Measurements from ENCODE around the gene OTUD7B. TPM values are rescaled to one million over a fixed set of nuclear protein-coding genes. Genes with fewer than 3 reads are reported as not detected.
A peak's percentile ranks its signal among the peaks of the same experiment; 100 is the strongest.

OTUD7B gene
- total RNA-seq, 2 experiments from 2014 or later: 2.0 to 2.9 TPM

DNA sequence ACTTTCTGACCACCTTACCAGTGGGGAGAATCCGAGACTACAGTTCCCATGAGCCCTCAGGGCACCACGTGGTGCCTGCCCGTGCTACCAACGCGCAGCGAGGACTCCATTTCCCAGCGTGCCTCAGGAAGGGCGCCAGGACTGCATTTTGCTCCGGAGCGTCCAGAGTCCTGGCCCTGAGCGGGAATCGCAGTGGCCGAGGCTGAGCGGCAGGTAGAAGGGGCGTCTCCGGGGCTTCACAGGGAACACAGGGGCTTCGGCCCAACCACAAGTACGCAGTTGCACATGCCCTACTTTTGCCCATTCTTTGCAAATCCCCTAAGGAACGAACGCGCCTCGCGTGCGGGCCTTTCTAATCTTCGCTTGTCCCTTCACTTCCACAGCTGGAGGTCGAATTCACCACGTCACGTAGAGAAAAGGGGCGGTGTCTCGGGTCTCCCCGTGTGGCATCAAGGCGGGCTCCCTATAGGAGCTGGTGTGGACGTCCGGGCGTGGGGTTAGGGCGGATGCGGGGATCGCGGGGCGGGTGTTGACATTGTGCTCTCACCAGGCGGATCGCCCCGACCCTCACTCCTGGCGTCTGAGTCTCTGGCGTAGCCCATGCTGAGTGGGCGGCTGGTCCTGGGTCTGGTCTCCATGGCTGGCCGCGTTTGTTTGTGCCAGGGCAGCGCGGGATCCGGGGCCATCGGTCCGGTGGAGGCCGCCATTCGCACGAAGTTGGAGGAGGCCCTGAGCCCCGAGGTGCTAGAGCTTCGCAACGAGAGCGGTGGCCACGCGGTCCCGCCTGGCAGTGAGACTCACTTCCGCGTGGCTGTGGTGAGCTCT lies 110.9 kb downstream of the OTUD7B start, which contains the start of gene BOLA1:
Gene BOLA1 (plus strand): TSS at position 109 of the 825 bp plus-strand sequence. CDS start 492 bp downstream, at position 601.
- TF ChIP-seq, protein P1, sequence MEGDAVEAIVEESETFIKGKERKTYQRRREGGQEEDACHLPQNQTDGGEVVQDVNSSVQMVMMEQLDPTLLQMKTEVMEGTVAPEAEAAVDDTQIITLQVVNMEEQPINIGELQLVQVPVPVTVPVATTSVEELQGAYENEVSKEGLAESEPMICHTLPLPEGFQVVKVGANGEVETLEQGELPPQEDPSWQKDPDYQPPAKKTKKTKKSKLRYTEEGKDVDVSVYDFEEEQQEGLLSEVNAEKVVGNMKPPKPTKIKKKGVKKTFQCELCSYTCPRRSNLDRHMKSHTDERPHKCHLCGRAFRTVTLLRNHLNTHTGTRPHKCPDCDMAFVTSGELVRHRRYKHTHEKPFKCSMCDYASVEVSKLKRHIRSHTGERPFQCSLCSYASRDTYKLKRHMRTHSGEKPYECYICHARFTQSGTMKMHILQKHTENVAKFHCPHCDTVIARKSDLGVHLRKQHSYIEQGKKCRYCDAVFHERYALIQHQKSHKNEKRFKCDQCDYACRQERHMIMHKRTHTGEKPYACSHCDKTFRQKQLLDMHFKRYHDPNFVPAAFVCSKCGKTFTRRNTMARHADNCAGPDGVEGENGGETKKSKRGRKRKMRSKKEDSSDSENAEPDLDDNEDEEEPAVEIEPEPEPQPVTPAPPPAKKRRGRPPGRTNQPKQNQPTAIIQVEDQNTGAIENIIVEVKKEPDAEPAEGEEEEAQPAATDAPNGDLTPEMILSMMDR (IDR thresholded peaks at IDR 0.05): no peak
- peak within 1 kb of the TSS; percentile 91 for H3K27ac Mint-ChIP-seq
- CTCF ChIA-PET: interaction anchor here (1.3 kb wide), 1 partner anchor 12 kb away, joined by 4 read pairs; a partner anchor contains a TSS
- H3K9me3 Mint-ChIP-seq: no peaks in the 10 kb centered on the region
- Histone ChIP-seq H3K27me3 (ENCODE audit: control insufficient read depth in 1 of 2, insufficient read depth in 2 of 2, low read length in 2 of 2) (no peaks in the 10 kb centered on the region), H3K27ac (ENCODE audit: low read depth in 1 of 2, low read length in 2 of 2) (peak within 1 kb of the TSS; percentile 73 to 86), H3K9me3 (ENCODE audit: control insufficient read depth in 1 of 2, insufficient read depth in 1 of 2, low read length in 2 of 2) (no peaks in the 10 kb centered on the region), H3K36me3 (ENCODE audit: insufficient read depth, low read length) (peaks cover 2% of the 10 kb centered on the region), H3K4me1 (ENCODE audit: insufficient read depth, low read length) (peaks cover 13% of the 10 kb centered on the region), H3K4me3 (ENCODE audit: low read length) (peak within 1 kb of the TSS; percentile 84)
- H3K36me3 Mint-ChIP-seq (ENCODE audit: low read depth): peaks cover 8% of the 10 kb centered on the region
- DNase-seq (peak; percentile 62 to 91 (median 75)), ATAC-seq (ENCODE audit: poor library complexity) (peak; percentile 96)
- intact Hi-C loops (cut with DNase I, micrococcal nuclease): loop anchor here (1.0 to 2.0 kb wide), 3 partner anchors 11 to 28 kb away; partner anchors contain the start of gene SF3B4 (in 2 of the 2)
- H3K27me3 Mint-ChIP-seq: no peaks in the 10 kb centered on the region
- POLR2A ChIA-PET: interaction anchor here (0.6 to 3.4 kb wide), 10 partner anchors 12 to 287 kb away, joined by 3 to 124 read pairs (median 3); partner anchors contain the start of genes OTUD7B, SF3B4 and VPS45
- H3K4me1 Mint-ChIP-seq (ENCODE audit: low read depth): peaks cover 21% of the 10 kb centered on the region
- peak within 1 kb of the TSS; percentile 93 for H3K4me3 Mint-ChIP-seq

DNA sequence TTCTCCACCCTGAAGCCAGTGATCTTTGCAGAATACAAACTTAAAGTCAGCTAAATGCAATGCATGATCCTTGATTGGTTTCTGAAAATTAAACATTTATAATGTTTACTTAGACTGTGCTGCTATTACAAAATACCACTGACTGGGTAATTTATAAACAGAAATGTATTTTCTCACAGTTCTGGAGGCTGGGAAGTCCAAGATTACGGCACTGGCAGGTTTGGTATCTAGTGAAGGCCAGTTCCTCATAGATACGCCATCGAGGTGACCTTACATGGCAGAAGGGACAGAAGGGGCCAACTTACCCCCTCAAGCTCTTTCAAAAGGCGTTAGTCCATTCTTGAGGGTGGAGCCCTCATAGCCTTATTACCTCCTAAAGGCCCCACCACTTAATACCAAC lies 114.0 kb downstream of the OTUD7B start:
- Histone ChIP-seq H3K27me3 (ENCODE audit: control insufficient read depth in 1 of 2, insufficient read depth in 2 of 2, low read length in 2 of 2) (no peaks in the 10 kb centered on the region), H3K27ac (ENCODE audit: low read depth in 1 of 2, low read length in 2 of 2) (no peak overlapping the region), H3K4me3 (ENCODE audit: low read length) (no peak overlapping the region), H3K4me1 (ENCODE audit: insufficient read depth, low read length) (peaks cover 13% of the 10 kb centered on the region), H3K9me3 (ENCODE audit: control insufficient read depth in 1 of 2, insufficient read depth in 1 of 2, low read length in 2 of 2) (no peaks in the 10 kb centered on the region), H3K36me3 (ENCODE audit: insufficient read depth, low read length) (no peaks in the 10 kb centered on the region)
- Mint-ChIP-seq H3K27me3 (no peaks in the 10 kb centered on the region), H3K4me3 (no peak overlapping the region), H3K36me3 (ENCODE audit: low read depth) (peaks cover 8% of the 10 kb centered on the region), H3K4me1 (ENCODE audit: low read depth) (peaks cover 21% of the 10 kb centered on the region), H3K27ac (no peak overlapping the region), H3K9me3 (no peaks in the 10 kb centered on the region)
- ChIA-PET POLR2A (interaction anchor here (1.8 kb wide), 1 partner anchor 9 kb away, joined by 11 read pairs; a partner anchor contains a TSS), CTCF (interaction anchor here (1.5 kb wide), 1 partner anchor 8 kb away, joined by 6 read pairs; a partner anchor contains a TSS)
- intact Hi-C loops (cut with DNase I, micrococcal nuclease): no loop called here
- TF ChIP-seq, protein P1 (IDR thresholded peaks at IDR 0.05): no peak
- ATAC-seq (ENCODE audit: poor library complexity): no peak
- no peak for DNase-seq

DNA sequence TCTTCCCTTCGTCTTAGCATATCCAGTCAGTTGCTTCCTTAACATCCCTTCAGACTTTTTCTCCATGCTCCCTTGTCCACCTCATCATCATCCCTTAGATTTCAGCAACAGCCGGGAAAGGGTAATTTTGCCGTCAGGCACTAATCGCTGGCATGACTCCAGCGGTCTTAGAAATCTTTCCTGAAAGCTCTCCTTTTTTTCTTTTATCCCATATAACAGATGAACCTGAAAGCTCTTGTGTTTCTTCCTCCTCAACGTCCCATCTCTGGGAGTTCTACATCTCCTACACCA lies 121.6 kb downstream of the OTUD7B start:
- DNase-seq: no peak
- H3K4me1 Mint-ChIP-seq (ENCODE audit: low read depth): no peaks in the 10 kb centered on the region
- no peak for ATAC-seq (ENCODE audit: poor library complexity)
- ChIA-PET POLR2A (interaction anchor here (0.9 to 6.7 kb wide), 16 partner anchors 10 to 475 kb away, joined by 3 to 259 read pairs (median 40); partner anchors contain the start of genes ANP32E, BOLA1, OTUD7B and RPRD2), CTCF (interaction anchor here (0.7 to 1.7 kb wide), 7 partner anchors 8 to 298 kb away, joined by 3 to 7 read pairs (median 3); no protein-coding TSS in a partner anchor)
- H3K36me3 Mint-ChIP-seq (ENCODE audit: low read depth): no peaks in the 10 kb centered on the region
- Histone ChIP-seq H3K4me3 (ENCODE audit: low read length) (peak overlapping the region; percentile 87), H3K27me3 (ENCODE audit: control insufficient read depth in 1 of 2, insufficient read depth in 2 of 2, low read length in 2 of 2) (no peaks in the 10 kb centered on the region), H3K9me3 (ENCODE audit: control insufficient read depth in 1 of 2, insufficient read depth in 1 of 2, low read length in 2 of 2) (peaks cover 0 to 3% of the 10 kb centered on the region in 2 experiments), H3K4me1 (ENCODE audit: insufficient read depth, low read length) (peaks cover 30% of the 10 kb centered on the region), H3K36me3 (ENCODE audit: insufficient read depth, low read length) (no peaks in the 10 kb centered on the region), H3K27ac (ENCODE audit: low read depth in 1 of 2, low read length in 2 of 2) (peak overlapping the region in 1 of 2 donors; percentile 91)
- H3K27me3 Mint-ChIP-seq: no peaks in the 10 kb centered on the region
- intact Hi-C loops (cut with DNase I, micrococcal nuclease): loop anchor here (1.0 to 2.0 kb wide), 4 partner anchors 10 to 161 kb away; partner anchors contain the start of genes BOLA1 (in 2 of the 2) and SF3B4 (in 2 of the 2)
- no peak overlapping the region for H3K4me3 Mint-ChIP-seq
- TF ChIP-seq, protein P1 (IDR thresholded peaks at IDR 0.05): no peak
- H3K27ac Mint-ChIP-seq: no peak overlapping the region
- H3K9me3 Mint-ChIP-seq: no peaks in the 10 kb centered on the region
